H1 (cell line): ENCODE data around the gene TAMALIN. TPM values are rescaled to one million over a fixed set of nuclear protein-coding genes. Genes with fewer than 3 reads are reported as not detected.

Experiments used
- CTCF ChIA-PET: fragments of 300-600 bp; sonication (Branson Sonifier 250); formaldehyde crosslinking; loops from one replicate; lab custom pipeline; 2021; ENCODE audit not compliant: partially characterized antibody; lab: Charles Lee
- POLR2A ChIA-PET: fragments of 300-600 bp; sonication (Branson Sonifier 250); formaldehyde crosslinking; loops from one replicate; lab custom pipeline; 2021; ENCODE audit warnings: inconsistent platforms; ENCODE audit not compliant: partially characterized antibody; lab: Charles Lee
- DNase-seq, 2 experiments: peaks; one replicate each; pipeline versions ENCODE4 v3.0.0 to v3.0.0-alpha.2; 2010 to 2022; ENCODE audit warnings: low spot score in 2 of 2, low read depth in 1 of 2, mixed read lengths in 1 of 2
- FAIRE-seq: peaks from 2 replicates; lab custom pipeline; 2011; peaks lifted over from hg19 to GRCh38; lab: Jason Lieb, UNC
- H2AFZ ChIP-seq: 2 replicates; pipeline ENCODE4 v1.8.1; 2012; ENCODE audit warnings: low read length, inconsistent platforms
- H2AK5ac ChIP-seq: 2 replicates; pipeline ENCODE4 v1.6.1; 2013; ENCODE audit warnings: low read depth, low read length
- H2BK120ac ChIP-seq: replicated peaks from 2 replicates; pipeline ENCODE3; 2013; ENCODE audit warnings: low read depth, low read length, inconsistent platforms
- H2BK12ac ChIP-seq: 2 replicates; pipeline ENCODE4 v1.6.1; 2013; ENCODE audit warnings: low read depth, low read length
- H2BK15ac ChIP-seq: 2 replicates; pipeline ENCODE4 v1.6.1; 2013; ENCODE audit warnings: low read length
- H2BK20ac ChIP-seq: 2 replicates; pipeline ENCODE4 v1.6.1; 2013; ENCODE audit warnings: low read length
- H2BK5ac ChIP-seq: 2 replicates; pipeline ENCODE4 v1.6.1; 2013; ENCODE audit warnings: low read depth, low read length
- H3K14ac ChIP-seq: 2 replicates; pipeline ENCODE4 v1.6.1; 2013; ENCODE audit warnings: inconsistent platforms; ENCODE audit not compliant: insufficient read length
- H3K18ac ChIP-seq: 2 replicates; pipeline ENCODE4 v1.6.1; 2013; ENCODE audit warnings: low read length; ENCODE audit errors: extremely low read depth
- H3K23ac ChIP-seq: 2 replicates; pipeline ENCODE4 v1.6.1; 2013; ENCODE audit warnings: inconsistent platforms; ENCODE audit not compliant: insufficient read length
- H3K23me2 ChIP-seq: 2 replicates; pipeline ENCODE4 v1.6.1; 2013; ENCODE audit warnings: low read depth, low read length
- H3K27ac ChIP-seq: 2 replicates; pipeline ENCODE4 v1.6.1; 2011; ENCODE audit warnings: low read depth, low read length, inconsistent platforms
- H3K27me3 ChIP-seq, 4 experiments: replicated peaks in 1 of 4; 1 replicate in 1 of 4; 2 replicates in 3 of 4; pipeline versions ENCODE4 v1.6.1 to v1.8.1; 2011 to 2013; ENCODE audit warnings: low read length in 3 of 4, mild to moderate bottlenecking in 3 of 4, inconsistent platforms in 2 of 4, mixed read lengths in 2 of 4, moderate library complexity in 1 of 4; ENCODE audit not compliant: control insufficient read depth in 3 of 4, insufficient read depth in 3 of 4; ENCODE audit errors: extremely low read depth in 1 of 4
- H3K36me3 ChIP-seq, 4 experiments: 2 replicates each; pipeline versions ENCODE4 v1.6.1 to v1.8.1; 2011 to 2013; ENCODE audit warnings: mild to moderate bottlenecking in 4 of 4, low read length in 3 of 4, moderate library complexity in 2 of 4, control low read depth in 1 of 4, inconsistent platforms in 1 of 4; ENCODE audit not compliant: insufficient read depth in 4 of 4, control insufficient read depth in 2 of 4
- H3K4ac ChIP-seq: replicated peaks from 2 replicates; pipeline ENCODE3; 2013; ENCODE audit warnings: low read length, low read depth, mixed read lengths, inconsistent platforms; ENCODE audit not compliant: insufficient read length
- H3K4me1 ChIP-seq, 4 experiments: replicated peaks in 1 of 4; 1 replicate in 1 of 4; 2 replicates in 3 of 4; pipeline versions ENCODE4 v1.6.1 to v1.8.1; 2011 to 2013; ENCODE audit warnings: low read length in 3 of 4, inconsistent platforms in 2 of 4, mixed read lengths in 1 of 4; ENCODE audit not compliant: insufficient read depth in 4 of 4, control insufficient read depth in 3 of 4
- H3K4me2 ChIP-seq, 2 experiments: 2 replicates each; pipeline versions ENCODE4 v1.6.1 to v1.8.1; 2011 to 2013; ENCODE audit warnings: low read depth in 2 of 2, low read length in 2 of 2, control low read depth in 1 of 2, inconsistent platforms in 1 of 2, mild to moderate bottlenecking in 1 of 2; ENCODE audit not compliant: insufficient read depth in 1 of 2
- H3K4me3 ChIP-seq, 4 experiments: fragments of 200-600, 300-600 bp in 1 of 4; sonication (generic), shearing (Covaris generic), sonication (Bioruptor Twin) in 1 of 4; 2 replicates each; pipeline versions ENCODE4 v1.5.1 to v1.8.1; 2011 to 2016; ENCODE audit warnings: low read length in 4 of 4, low read depth in 3 of 4, control low read depth in 2 of 4, inconsistent platforms in 2 of 4, mild to moderate bottlenecking in 2 of 4, mixed read lengths in 1 of 4, moderate library complexity in 1 of 4; ENCODE audit not compliant: insufficient read depth in 2 of 4; ENCODE audit errors: extremely low read depth in 1 of 4
- H3K56ac ChIP-seq: replicated peaks from 2 replicates; pipeline ENCODE3; 2013; ENCODE audit warnings: low read depth, mild to moderate bottlenecking, mixed read lengths, low read length, inconsistent platforms; ENCODE audit not compliant: insufficient read length
- H3K79me1 ChIP-seq: 2 replicates; pipeline ENCODE4 v1.6.1; 2013; ENCODE audit warnings: low read depth, low read length, control low read depth
- H3K79me2 ChIP-seq, 2 experiments: 2 replicates each; pipeline versions ENCODE4 v1.6.1 to v1.8.1; 2012 to 2013; ENCODE audit warnings: low read length in 2 of 2, mild to moderate bottlenecking in 2 of 2, inconsistent platforms in 1 of 2; ENCODE audit not compliant: insufficient read depth in 2 of 2, control insufficient read depth in 1 of 2
- H3K9ac ChIP-seq, 4 experiments: replicated peaks in 1 of 4; 1 replicate in 1 of 4; 2 replicates in 3 of 4; pipeline versions ENCODE4 v1.6.1 to v1.8.1; 2011 to 2013; ENCODE audit warnings: low read depth in 3 of 4, low read length in 3 of 4, control low read depth in 2 of 4, mild to moderate bottlenecking in 2 of 4, moderate library complexity in 2 of 4, inconsistent platforms in 1 of 4; ENCODE audit errors: extremely low read depth in 1 of 4
- H3K9me3 ChIP-seq, 2 experiments: 2 replicates each; pipeline versions ENCODE4 v1.6.1 to v1.8.1; 2012 to 2013; ENCODE audit warnings: mild to moderate bottlenecking in 2 of 2, moderate library complexity in 2 of 2, control low read depth in 1 of 2, inconsistent platforms in 1 of 2, low read depth in 1 of 2, low read length in 1 of 2, mixed read lengths in 1 of 2; ENCODE audit not compliant: insufficient read depth in 2 of 2
- H4K20me1 ChIP-seq, 2 experiments: replicated peaks in 1 of 2; 2 replicates each; pipeline versions ENCODE3 to v1.8.1; 2011 to 2013; ENCODE audit warnings: inconsistent platforms in 2 of 2, low read length in 2 of 2, mild to moderate bottlenecking in 1 of 2; ENCODE audit not compliant: insufficient read depth in 2 of 2, control insufficient read depth in 1 of 2
- H4K5ac ChIP-seq: 2 replicates; pipeline ENCODE4 v1.6.1; 2013; ENCODE audit warnings: low read length, low read depth, mixed read lengths, inconsistent platforms; ENCODE audit not compliant: insufficient read length
- H4K8ac ChIP-seq: 2 replicates; pipeline ENCODE4 v1.8.0; 2013; ENCODE audit warnings: mild to moderate bottlenecking, moderate library complexity, low read length, inconsistent platforms; ENCODE audit not compliant: insufficient read depth; ENCODE audit errors: extremely low read depth
- H4K91ac ChIP-seq: replicated peaks from 2 replicates; pipeline ENCODE3; 2013; ENCODE audit warnings: low read length, mixed read lengths, inconsistent platforms; ENCODE audit not compliant: insufficient read length
- EGR1 ChIP-seq: IDR thresholded peaks from 2 replicates; pipeline ENCODE4 v1.6.1; 2011; ENCODE audit warnings: low read depth, low read length, borderline replicate concordance
- EZH2 ChIP-seq: fragments of 200-600 bp; sonication (generic); IDR thresholded peaks from 2 replicates; pipeline ENCODE4 v1.7.1; 2012; ENCODE audit warnings: low read depth, mild to moderate bottlenecking, moderate library complexity, low read length, inconsistent platforms; ENCODE audit not compliant: severe bottlenecking
- HDAC6 ChIP-seq: IDR thresholded peaks from one replicate; pipeline ENCODE4 v1.7.1; 2012; ENCODE audit warnings: low read depth, mild to moderate bottlenecking, inconsistent platforms, low read length, moderate library complexity
- NANOG ChIP-seq: IDR thresholded peaks from 2 replicates; pipeline ENCODE4 v1.6.1; 2011; ENCODE audit warnings: low read length, low read depth, mild to moderate bottlenecking, inconsistent platforms; ENCODE audit not compliant: insufficient read depth, poor library complexity, severe bottlenecking
- TAF7 ChIP-seq: optimal IDR thresholded peaks from 2 replicates; pipeline ENCODE3; 2011; ENCODE audit warnings: low read depth, mild to moderate bottlenecking, inconsistent platforms, low read length, moderate library complexity, borderline replicate concordance
- WGBS, 2 experiments: shearing (Covaris generic) in 1 of 2; methylation state at CpG; one replicate each; pipeline versions ENCODE4 v1.1.6 to v1.1.7; 2013 to 2015; ENCODE audit warnings: low lambda C conversion rate in 2 of 2, mixed read lengths in 2 of 2, inconsistent platforms in 1 of 2, low coverage in 1 of 2, missing lambda C conversion rate in 1 of 2; ENCODE audit not compliant: insufficient replicate concordance in 2 of 2, insufficient coverage in 1 of 2, insufficient read length in 1 of 2; ENCODE audit errors: extremely low coverage in 1 of 2, missing lambda C conversion rate in 1 of 2; 5-methylcytosine and 5-hydroxymethylcytosine counted together
- polyA plus RNA-seq, 7 experiments: library from polyadenylated mRNA; depleted of rRNA in 3 of 7; stranded (reverse) in 5 of 7; unstranded in 2 of 7; fragments of >200 nt in 5 of 7; fragments of 200-250 nt in 2 of 7; gene quantifications; 1 replicate in 5 of 7; 2 replicates in 1 of 7; 4 replicates in 1 of 7; pipeline versions ENCODE4 v1.2.1 to v1.2.3, GENCODE V29; 2011 to 2013; ENCODE audit warnings: missing spikeins in 2 of 7, mixed read lengths in 2 of 7
- total RNA-seq: library from RNA; stranded (reverse); fragmentation: NEBNext Ultra II Directional; extraction: Animal tissue kit (Norgen Biotek cat#: 25700); gene quantifications from 2 replicates; pipeline ENCODE4 v1.2.1, GENCODE V29; 2021
- TF ChIP-seq, protein P1 (sequence below): IDR thresholded peaks from 2 replicates; pipeline ENCODE4 v1.6.1; 2012; ENCODE audit warnings: low read length, inconsistent platforms
- TF ChIP-seq, protein P2 (sequence below): IDR thresholded peaks from 2 replicates; pipeline ENCODE4 v1.6.1; 2012; ENCODE audit warnings: inconsistent platforms

Gene TAMALIN
- total and polyA plus RNA-seq, 2 of the 8 experiments (the other 6 are each of a cell fraction or from before 2014, with no cell fraction given): 2.6 to 4.9 TPM

DNA sequence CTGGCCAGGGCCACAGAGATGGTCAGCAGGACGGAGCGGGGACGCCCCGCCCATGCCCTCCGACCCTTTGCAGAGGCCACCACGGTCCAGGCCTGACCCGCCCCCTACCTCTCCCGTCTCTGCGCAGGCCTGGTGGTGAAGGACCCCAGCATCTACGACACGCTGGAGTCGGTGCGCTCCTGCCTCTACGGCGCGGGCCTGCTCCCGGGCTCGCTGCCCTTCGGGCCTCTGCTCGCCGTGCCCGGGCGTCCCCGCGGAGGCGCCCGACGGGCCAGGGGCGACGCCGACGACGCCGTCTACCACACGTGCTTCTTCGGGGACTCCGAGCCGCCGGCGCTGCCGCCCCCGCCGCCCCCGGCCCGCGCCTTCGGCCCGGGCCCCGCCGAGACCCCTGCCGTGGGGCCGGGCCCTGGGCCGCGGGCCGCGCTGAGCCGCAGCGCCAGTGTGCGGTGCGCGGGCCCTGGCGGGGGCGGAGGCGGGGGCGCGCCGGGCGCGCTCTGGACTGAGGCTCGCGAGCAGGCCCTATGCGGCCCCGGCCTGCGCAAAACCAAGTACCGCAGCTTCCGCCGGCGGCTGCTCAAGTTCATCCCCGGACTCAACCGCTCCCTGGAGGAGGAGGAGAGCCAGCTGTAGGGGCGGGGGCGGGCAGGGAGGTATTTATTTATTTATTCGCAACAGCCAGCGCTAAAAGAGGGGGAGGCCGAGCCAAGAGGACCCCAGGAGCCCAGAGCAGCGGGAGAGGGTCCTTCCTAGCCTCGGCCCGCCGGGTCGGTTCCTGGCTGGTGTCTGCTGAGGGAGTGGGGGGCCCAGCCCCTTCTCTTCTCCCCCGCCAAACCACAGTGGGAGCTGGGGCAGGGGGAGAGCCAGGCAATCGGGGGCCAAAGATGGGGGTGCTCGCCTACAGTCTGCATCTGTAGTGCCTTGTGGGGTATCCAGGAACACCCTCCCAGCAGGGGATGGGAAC lies 8.1 kb downstream of the TAMALIN start:
- Histone ChIP-seq H3K18ac (no peak overlapping the region), H3K27ac (no peak overlapping the region), H3K23ac (no peak overlapping the region), H3K4me3 (peak overlapping the region; percentile 6 to 55 (median 20)), H2BK15ac (no peak overlapping the region), H3K4me2 (peak overlapping the region; percentile 38 to 74), H4K91ac (no peak overlapping the region), H2BK20ac (no peak overlapping the region), H4K20me1 (peaks cover 0 to 3% of the 10 kb centered on the region in 2 experiments), H3K23me2 (no peaks in the 10 kb centered on the region; the same call in 1 of the 2 replicates), H2AK5ac (0 out of 2 replicates have a peak overlapping the region, but pooled peaks have one; percentile 39), H3K14ac (no peak overlapping the region), H3K79me2 (no peaks in the 10 kb centered on the region), H3K4me1 (peaks cover 5 to 26% (median 18%) of the 10 kb centered on the region in 4 experiments), H3K36me3 (no peaks in the 10 kb centered on the region; a peak in 1 of 8 replicates), H2BK12ac (no peak overlapping the region), H3K9me3 (no peaks in the 10 kb centered on the region), H4K8ac (peak overlapping the region; percentile 69; the same call in 1 of the 2 replicates), H3K79me1 (no peaks in the 10 kb centered on the region), H2BK120ac (no peak overlapping the region), H3K9ac (peak overlapping the region in 1 of 4 experiments; percentile 43; a peak in 1 of 7 replicates), H3K4ac (no peak overlapping the region), H2BK5ac (no peak overlapping the region; the same call in 1 of the 2 replicates), H3K27me3 (peaks cover 1 to 44% (median 24%) of the 10 kb centered on the region in 4 experiments), H3K56ac (no peak overlapping the region), H4K5ac (no peak overlapping the region), H2AFZ (no peak overlapping the region; the same call in 1 of the 2 replicates)
- ChIA-PET POLR2A (interaction anchor here (0.6 to 4.3 kb wide), 3 partner anchors 10 to 89 kb away, joined by 3 to 31 read pairs (median 3); partner anchors contain the start of gene TAMALIN), CTCF (interaction anchor here (0.6 to 38.2 kb wide), 8 partner anchors 10 to 1113 kb away, joined by 3 to 1249 read pairs (median 4); partner anchors contain the start of genes ATG101, NR4A1, SMIM41 and TAMALIN)
- WGBS, 2 experiments: 6% methylated on average over 60 of the region's 93 CpGs; no CpG with 5 or more reads in 1 of the 2 experiments
- DNase-seq (peak in 1 of 2 experiments; percentile 66), FAIRE-seq (no peak)
- TF ChIP-seq TAF7 (no peak), EZH2 (peak; percentile 31), HDAC6 (no peak), NANOG (no peak), EGR1 (peak; percentile 93)
- TF ChIP-seq, protein P1, sequence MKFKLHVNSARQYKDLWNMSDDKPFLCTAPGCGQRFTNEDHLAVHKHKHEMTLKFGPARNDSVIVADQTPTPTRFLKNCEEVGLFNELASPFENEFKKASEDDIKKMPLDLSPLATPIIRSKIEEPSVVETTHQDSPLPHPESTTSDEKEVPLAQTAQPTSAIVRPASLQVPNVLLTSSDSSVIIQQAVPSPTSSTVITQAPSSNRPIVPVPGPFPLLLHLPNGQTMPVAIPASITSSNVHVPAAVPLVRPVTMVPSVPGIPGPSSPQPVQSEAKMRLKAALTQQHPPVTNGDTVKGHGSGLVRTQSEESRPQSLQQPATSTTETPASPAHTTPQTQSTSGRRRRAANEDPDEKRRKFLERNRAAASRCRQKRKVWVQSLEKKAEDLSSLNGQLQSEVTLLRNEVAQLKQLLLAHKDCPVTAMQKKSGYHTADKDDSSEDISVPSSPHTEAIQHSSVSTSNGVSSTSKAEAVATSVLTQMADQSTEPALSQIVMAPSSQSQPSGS: no peak
- TF ChIP-seq, protein P2, sequence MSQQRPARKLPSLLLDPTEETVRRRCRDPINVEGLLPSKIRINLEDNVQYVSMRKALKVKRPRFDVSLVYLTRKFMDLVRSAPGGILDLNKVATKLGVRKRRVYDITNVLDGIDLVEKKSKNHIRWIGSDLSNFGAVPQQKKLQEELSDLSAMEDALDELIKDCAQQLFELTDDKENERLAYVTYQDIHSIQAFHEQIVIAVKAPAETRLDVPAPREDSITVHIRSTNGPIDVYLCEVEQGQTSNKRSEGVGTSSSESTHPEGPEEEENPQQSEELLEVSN: peak; percentile 69; the same call in 1 of the 2 replicates
